Nephron progenitor cell (in vitro differentiated cells): Measurements from ENCODE around the gene ANGPTL2.

Experiments
- DNase-seq: peaks from one replicate; pipeline ENCODE4 v3.0.0; 2021
- H3K27ac Mint-ChIP-seq: 2 replicates; pipeline ENCODE4 v1.8.0; 2021; ENCODE audit warnings: mild to moderate bottlenecking, moderate library complexity, mixed read lengths
- H3K27me3 Mint-ChIP-seq: 2 replicates; pipeline ENCODE4 v1.8.0; 2021; ENCODE audit warnings: mild to moderate bottlenecking, low read depth, mixed read lengths; ENCODE audit not compliant: poor library complexity
- H3K36me3 Mint-ChIP-seq: 2 replicates; pipeline ENCODE4 v1.8.0; 2021; ENCODE audit warnings: low read depth, mixed read lengths
- H3K4me1 Mint-ChIP-seq: 2 replicates; pipeline ENCODE4 v1.8.0; 2021; ENCODE audit warnings: mixed read lengths
- H3K4me3 Mint-ChIP-seq: 2 replicates; pipeline ENCODE4 v1.8.0; 2021; ENCODE audit warnings: mild to moderate bottlenecking, moderate library complexity, mixed read lengths
- H3K9me3 Mint-ChIP-seq: 2 replicates; pipeline ENCODE4 v1.8.0; 2021; ENCODE audit warnings: mild to moderate bottlenecking, moderate library complexity, mixed read lengths
- CTCF ChIP-seq: fragments of 200-600 bp; sonication (generic); IDR thresholded peaks from 2 replicates; pipeline ENCODE4 v1.5.0; 2021; ENCODE audit warnings: antibody characterized with exemption

Gene ANGPTL2

GRCh38 chr9:127167560-127168326 lies 45.3 kb upstream of the ANGPTL2 start:
- peaks cover 4% of the 10 kb centered on the region for H3K4me1 Mint-ChIP-seq
- no peaks in the 10 kb centered on the region for H3K9me3 Mint-ChIP-seq
- H3K4me3 Mint-ChIP-seq: no peak overlapping the region
- H3K27me3 Mint-ChIP-seq: peaks cover 17% of the 10 kb centered on the region
- TF ChIP-seq CTCF: no peak
- no peak for DNase-seq
- no peak overlapping the region for H3K27ac Mint-ChIP-seq
- no peaks in the 10 kb centered on the region for H3K36me3 Mint-ChIP-seq

- no peaks in the 10 kb centered on the region for H3K36me3 Mint-ChIP-seq
- no peak overlapping the region for H3K4me3 Mint-ChIP-seq
Measured at GRCh38 chr9:127166651-127167524, 44.5 kb upstream of the ANGPTL2 start.

GRCh38 chr9:127166111-127166510 lies 43.7 kb upstream of the ANGPTL2 start:
- H3K9me3 Mint-ChIP-seq: no peaks in the 10 kb centered on the region
- no peak overlapping the region for H3K27ac Mint-ChIP-seq

More at GRCh38 chr9:127166651-127167524, 44.5 kb upstream of the ANGPTL2 start:
- peaks cover 4% of the 10 kb centered on the region for H3K4me1 Mint-ChIP-seq
- DNase-seq: no peak
- TF ChIP-seq CTCF: no peak
- H3K27ac Mint-ChIP-seq: no peak overlapping the region
- H3K9me3 Mint-ChIP-seq: no peaks in the 10 kb centered on the region
- peaks cover 17% of the 10 kb centered on the region for H3K27me3 Mint-ChIP-seq

GRCh38 chr9:127165116-127165515 lies 42.7 kb upstream of the ANGPTL2 start:
- H3K27ac Mint-ChIP-seq: no peak overlapping the region
- no peak for TF ChIP-seq CTCF
- H3K4me1 Mint-ChIP-seq: peaks cover 4% of the 10 kb centered on the region
- H3K36me3 Mint-ChIP-seq: no peaks in the 10 kb centered on the region
- peaks cover 17% of the 10 kb centered on the region for H3K27me3 Mint-ChIP-seq
- no peak for DNase-seq
- no peaks in the 10 kb centered on the region for H3K9me3 Mint-ChIP-seq
- H3K4me3 Mint-ChIP-seq: no peak overlapping the region

More at GRCh38 chr9:127166111-127166510, 43.7 kb upstream of the ANGPTL2 start:
- Mint-ChIP-seq H3K4me3 (no peak overlapping the region), H3K36me3 (no peaks in the 10 kb centered on the region), H3K4me1 (peaks cover 4% of the 10 kb centered on the region), H3K27me3 (peaks cover 17% of the 10 kb centered on the region)
- no peak for TF ChIP-seq CTCF
- no peak for DNase-seq

GRCh38 chr9:127163409-127163808 lies 41.0 kb upstream of the ANGPTL2 start:
- DNase-seq: no peak
- H3K9me3 Mint-ChIP-seq: no peaks in the 10 kb centered on the region
- no peak for TF ChIP-seq CTCF
- H3K27ac Mint-ChIP-seq: no peak overlapping the region
- peaks cover 12% of the 10 kb centered on the region for H3K4me1 Mint-ChIP-seq
- H3K36me3 Mint-ChIP-seq: no peaks in the 10 kb centered on the region
- peaks cover 15% of the 10 kb centered on the region for H3K27me3 Mint-ChIP-seq
- no peak overlapping the region for H3K4me3 Mint-ChIP-seq
